HG02759 (cell line): ENCODE results near the gene ARL8B.

Experiments
- ATAC-seq: cut with Tn5 transposase; IDR thresholded peaks from one replicate; pipeline ENCODE4 v1.9.1; 2021; ENCODE audit warnings: mild to moderate bottlenecking, moderate library complexity; ENCODE audit not compliant: unreplicated experiment

Gene ARL8B

GRCh38 chr3:5186089-5186857 lies 64.2 kb downstream of the ARL8B start:
- no peak for ATAC-seq

DNA sequence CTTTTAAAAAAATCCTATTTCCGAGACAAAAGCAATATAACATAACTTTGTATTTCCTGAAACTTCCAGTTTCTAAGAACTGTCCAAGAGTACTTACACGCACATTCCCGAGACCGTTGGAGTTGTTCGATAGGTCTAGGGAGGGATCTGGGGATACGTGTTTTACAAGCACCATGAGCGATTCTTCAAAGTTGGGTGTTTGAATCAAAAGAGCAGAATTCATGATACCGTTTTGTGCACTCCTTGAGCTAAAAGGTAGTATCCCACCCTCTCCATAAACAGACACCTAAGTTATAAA lies 64.7 kb downstream of the ARL8B start:
- no peak for ATAC-seq

DNA sequence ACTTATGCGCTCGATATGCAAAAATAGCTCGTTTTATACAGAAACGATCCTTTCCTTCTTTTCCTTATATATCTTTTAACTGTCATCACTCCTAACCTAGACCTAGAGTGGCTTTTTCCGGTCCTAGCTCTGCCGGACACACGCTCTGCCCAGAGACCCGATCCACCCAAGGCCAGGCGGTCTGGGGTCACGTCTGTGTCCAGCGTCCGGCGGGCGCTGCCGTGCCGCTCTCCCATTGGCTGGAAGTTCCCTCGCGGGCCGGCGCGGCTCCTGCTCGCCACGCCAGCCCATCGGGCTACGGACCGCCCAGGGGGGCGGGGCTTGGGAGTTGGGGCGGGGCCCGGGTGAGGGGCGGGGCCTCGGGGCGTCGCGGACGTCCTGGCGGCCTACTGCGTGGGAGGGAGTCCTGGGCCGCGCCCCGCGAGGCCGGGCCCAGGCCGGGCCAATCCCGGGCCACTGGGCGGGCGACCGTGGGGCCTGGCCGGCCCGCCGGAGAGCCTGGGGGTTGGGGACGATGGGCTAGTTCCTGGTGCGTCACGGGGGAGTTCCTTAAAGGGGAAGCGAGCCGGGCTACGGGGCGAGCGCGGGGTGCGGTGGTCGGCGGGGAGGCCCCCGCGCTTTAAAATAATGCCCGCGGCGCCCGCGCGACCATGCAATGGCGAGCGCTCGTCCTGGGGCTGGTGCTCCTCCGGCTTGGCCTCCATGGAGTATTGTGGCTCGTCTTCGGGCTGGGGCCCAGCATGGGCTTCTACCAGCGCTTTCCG lies 65.2 kb downstream of the ARL8B start, which contains the start of gene EDEM1:
TSS of gene EDEM1 (plus strand) at position 552 of the 764 bp plus-strand sequence. CDS start at position 651, 99 bp downstream.
- ATAC-seq, result peak; percentile 83

GRCh38 chr3:5187920-5188418 lies 65.9 kb downstream of the ARL8B start:
- peak; percentile 14 for ATAC-seq

DNA sequence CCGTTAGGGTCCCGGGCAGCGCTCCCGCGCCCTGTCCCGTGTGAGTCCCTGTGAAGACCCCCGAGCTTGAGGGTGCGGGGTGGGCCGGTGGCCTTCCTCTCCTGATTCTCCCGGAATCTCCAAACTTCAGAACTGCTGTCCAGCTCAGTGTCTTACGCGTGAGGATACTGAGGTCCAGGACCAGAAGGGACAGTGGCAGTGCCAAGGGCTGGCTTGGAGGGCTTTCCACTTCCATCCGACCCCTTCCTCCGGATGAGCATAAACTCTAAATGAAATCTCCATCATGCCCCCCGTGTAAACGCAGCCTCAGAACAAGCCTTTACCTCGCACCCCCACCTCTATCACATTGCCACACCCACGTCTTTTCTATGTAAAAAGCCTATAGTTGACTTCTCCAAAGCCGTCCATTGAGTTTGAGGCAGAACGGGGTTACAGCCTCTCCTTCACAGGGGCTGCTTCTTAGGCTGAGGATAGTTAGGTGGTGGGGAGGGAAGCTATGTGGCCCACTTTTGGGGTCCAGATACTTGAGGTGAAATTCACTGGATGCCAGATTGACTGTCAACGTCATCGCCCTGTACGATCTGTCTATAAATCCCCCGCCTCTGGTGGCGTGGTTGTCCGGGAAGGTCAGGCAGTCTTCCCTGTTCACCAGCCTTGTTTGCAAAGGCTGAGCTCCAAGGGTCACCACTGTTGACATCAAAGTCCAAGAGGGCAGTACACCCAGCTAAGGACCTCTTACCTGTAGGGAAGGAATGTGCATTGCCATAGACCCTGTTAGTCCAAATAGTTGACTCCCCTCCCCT lies 66.5 kb downstream of the ARL8B start:
- no peak for ATAC-seq

GRCh38 chr3:5190147-5190791 lies 68.2 kb downstream of the ARL8B start:
- ATAC-seq, result no peak

- ATAC-seq, result no peak
Measured at GRCh38 chr3:5191555-5192304, 69.6 kb downstream of the ARL8B start.

DNA sequence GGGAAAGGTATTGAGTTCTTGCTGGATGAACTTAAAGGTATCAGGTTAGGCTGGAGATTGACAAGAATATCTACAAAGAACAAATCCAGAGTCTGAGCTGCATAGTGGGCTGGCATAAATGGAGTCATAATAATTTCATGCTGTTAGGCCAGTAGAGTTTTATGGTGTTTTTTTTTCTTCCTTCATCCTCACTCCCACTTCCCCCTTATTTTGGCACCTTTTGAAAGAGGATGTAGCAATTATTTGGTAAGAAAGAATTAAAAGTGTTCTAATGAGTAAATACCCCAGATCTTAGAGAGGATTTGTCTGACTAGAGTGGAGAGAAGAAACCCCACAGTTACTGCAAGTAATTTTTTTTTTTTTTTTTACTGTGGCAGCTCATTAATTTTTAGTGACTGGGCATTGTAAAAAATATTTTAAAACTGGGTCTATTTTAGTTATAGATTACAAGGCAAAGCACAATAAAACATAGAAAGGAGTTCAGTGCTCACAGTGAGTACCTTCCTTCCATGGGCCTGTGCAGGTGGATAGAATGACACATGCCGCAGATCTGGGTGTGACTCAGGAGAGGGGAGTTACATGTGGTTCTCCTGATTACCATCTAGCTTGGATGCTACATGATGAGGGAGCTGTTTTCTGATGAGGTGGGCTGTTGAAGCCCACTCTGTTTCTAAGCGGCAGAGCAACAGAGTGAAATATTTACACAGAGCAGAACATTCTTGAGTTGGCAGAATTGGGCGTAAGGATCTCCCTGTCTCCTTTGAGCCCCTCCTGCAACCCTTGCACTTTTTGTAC lies 70.7 kb downstream of the ARL8B start:
- no peak for ATAC-seq

GRCh38 chr3:5194341-5194740 lies 72.2 kb downstream of the ARL8B start:
- ATAC-seq, result no peak

GRCh38 chr3:5194801-5195509 lies 72.9 kb downstream of the ARL8B start:
- peak; percentile 35 for ATAC-seq

- ATAC-seq, result no peak
Measured at GRCh38 chr3:5195605-5196004, 73.5 kb downstream of the ARL8B start.

GRCh38 chr3:5197022-5197421 lies 74.9 kb downstream of the ARL8B start:
- no peak for ATAC-seq

GRCh38 chr3:5197470-5198312 lies 75.6 kb downstream of the ARL8B start:
- peak; percentile 66 for ATAC-seq

DNA sequence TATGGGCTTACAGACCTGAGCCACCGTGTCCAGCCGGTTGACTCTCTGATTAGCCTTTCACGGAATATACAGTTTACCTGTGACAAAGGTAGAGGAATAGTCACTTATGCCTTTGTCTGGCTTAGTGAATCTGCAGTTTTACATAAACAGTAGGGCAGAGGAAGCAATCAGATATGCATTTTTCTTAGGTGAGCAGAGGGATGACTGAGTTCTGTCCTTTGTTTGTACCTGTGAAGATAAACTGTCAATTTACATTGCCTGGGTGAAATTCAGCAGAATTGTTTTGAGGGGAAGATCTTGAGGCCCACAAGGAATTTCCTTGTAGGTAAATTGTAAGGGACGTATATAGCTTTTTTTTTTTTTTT lies 76.2 kb downstream of the ARL8B start:
- no peak for ATAC-seq

DNA sequence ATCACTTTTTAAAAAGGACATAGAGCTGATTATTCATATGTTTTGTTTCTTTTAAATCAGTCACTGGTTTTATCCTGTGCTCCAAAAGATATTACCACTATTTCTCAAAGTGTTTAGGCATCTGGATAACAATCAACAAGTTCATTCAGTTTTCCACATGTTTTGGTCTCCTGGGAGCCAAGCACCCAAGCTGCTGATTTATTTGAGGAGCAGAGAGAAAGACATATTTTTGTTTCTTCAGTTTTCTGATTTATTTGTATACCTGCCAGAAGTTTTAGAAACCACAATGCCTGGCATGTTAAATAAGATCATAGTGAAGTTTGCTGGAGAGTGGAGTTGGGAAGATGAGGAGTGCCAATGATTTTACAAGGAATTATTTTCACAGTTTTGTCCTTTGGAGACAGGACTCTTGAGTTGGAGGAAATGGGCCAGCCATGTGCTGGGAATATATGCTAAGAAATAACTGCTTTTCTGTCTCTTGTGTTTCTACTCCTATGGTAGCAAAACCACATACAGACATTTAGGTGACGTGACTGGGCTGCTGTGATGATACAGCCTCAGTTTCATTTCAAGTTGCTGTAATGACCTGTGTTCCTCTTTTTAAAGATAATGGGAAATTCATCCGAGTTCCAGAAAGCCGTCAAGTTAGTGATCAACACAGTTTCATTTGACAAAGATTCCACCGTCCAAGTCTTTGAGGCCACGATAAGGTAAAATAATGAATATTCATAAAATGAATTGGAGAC lies 77.1 kb downstream of the ARL8B start:
- peak; percentile 29 for ATAC-seq

DNA sequence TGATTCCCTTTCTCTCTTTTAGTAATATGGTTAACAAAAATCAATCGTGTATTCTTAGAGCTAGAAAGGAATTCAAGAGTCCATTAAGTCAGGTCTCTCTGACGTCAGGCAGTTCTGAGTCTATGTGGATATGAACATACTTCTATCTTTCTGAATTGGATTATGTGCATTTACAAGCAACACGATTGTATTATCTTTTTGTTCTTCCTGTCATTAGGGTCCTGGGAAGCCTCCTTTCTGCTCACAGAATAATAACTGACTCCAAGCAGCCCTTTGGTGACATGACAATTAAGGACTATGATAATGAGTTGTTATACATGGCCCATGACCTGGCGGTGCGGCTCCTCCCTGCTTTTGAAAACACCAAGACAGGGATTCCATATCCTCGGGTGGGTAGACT lies 79.4 kb downstream of the ARL8B start:
- no peak for ATAC-seq

DNA sequence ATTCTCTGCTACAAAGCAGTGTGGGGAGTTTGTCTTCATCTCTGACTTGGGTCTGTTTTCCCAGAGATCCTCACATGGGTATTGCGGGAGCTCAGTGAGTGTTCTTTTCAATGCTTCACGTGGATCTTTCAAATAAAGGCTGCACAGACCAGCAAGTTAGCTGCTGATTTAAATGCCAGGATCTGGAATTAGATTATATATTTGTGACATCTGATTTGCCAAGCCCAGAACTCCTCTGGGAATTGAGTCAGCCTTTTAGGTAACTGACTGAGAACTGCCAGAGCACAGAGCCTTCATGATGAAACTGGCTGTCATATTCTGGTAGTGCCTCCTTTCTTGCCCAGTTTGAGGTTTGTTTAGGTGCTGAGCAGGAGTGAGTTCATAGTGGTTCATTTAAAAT lies 80.1 kb downstream of the ARL8B start:
- ATAC-seq, result no peak
